Hepatocyte (in vitro differentiated cells): ENCODE results near the gene ITGA1.

Experiments used
- CTCF ChIP-seq: fragments of 200-600 bp; sonication (generic); IDR thresholded peaks from 2 replicates; pipeline ENCODE4 v1.5.1; 2016; ENCODE audit warnings: antibody characterized with exemption, mild to moderate bottlenecking; ENCODE audit not compliant: poor library complexity
- EZH2 ChIP-seq: fragments of 200-600 bp; sonication (generic); IDR thresholded peaks from 2 replicates; pipeline ENCODE4 v1.6.1; 2016; ENCODE audit warnings: antibody characterized with exemption, mild to moderate bottlenecking, borderline replicate concordance

- TF ChIP-seq CTCF (no peak), EZH2 (no peak)
Measured at GRCh38 chr5:52796516-52797103, 8.9 kb downstream of the ITGA1 start.
